SK-N-MC (cell line): Measurements from ENCODE around the gene CHST1.

Experiments used
- EZH2 ChIP-seq: fragments of 200-600 bp; sonication (generic); IDR thresholded peaks from one replicate; pipeline ENCODE4 v1.6.1; 2017; ENCODE audit warnings: antibody characterized with exemption
- POLR2AphosphoS5 ChIP-seq: IDR thresholded peaks from 2 replicates; pipeline ENCODE4 v1.6.1; 2012; ENCODE audit warnings: mild to moderate bottlenecking, low read depth, low read length, borderline replicate concordance

DNA sequence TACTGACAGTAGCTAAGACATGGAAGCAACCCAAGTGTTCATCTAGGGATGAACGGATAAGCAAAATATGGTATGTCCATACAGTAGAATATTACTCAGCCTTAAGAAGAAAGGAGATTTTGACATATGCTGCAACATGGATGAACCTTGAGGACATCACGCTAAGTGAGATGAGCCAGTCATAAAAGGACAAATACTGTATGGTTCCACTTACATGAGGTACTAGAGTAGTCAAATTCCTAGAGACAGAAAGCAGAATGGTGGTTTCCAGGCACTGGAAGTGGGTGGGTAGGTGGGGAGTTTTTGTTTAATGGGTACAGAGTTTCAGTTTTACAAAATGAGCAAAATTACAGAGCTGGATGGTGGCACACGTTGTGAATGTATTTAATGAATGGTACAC is 18.1 kb downstream of the CHST1 start:
- no peak for TF ChIP-seq EZH2
- TF ChIP-seq POLR2AphosphoS5, result no peak
